HCT116 (cell line): ENCODE results near the gene CDK10. TPM values are rescaled to one million over a fixed set of nuclear protein-coding genes. Genes with fewer than 3 reads are reported as not detected.
A peak's percentile ranks its signal among the peaks of the same experiment; 100 is the strongest.

Experiments
- ATAC-seq: fragments of 200-7000 bp; cut with Tn5 transposase; 2 replicates; pipeline ENCODE4 v1.9.1; 2020; ENCODE audit warnings: mild to moderate bottlenecking, moderate library complexity
- BruUV-seq: library from RNA; stranded (reverse); fragments of 400-500 nt; replicated peaks from 2 replicates; lab custom pipeline; 2021; lab: Mats Ljungman, UMichigan
- CTCF ChIA-PET: fragments of 300-600 bp; sonication (Branson Sonifier 250); formaldehyde crosslinking; loops from one replicate; lab custom pipeline; 2021; ENCODE audit warnings: antibody characterized with exemption; lab: Charles Lee
- POLR2A ChIA-PET: fragments of 300-600, 350-600 bp; sonication (Branson Sonifier 250); formaldehyde crosslinking; loops from one replicate; lab custom pipeline; 2021; ENCODE audit warnings: antibody characterized with exemption; lab: Charles Lee
- RAD21 ChIA-PET, 2 experiments: fragments of 300-600 bp; sonication (Branson Sonifier 250); formaldehyde crosslinking; loops; one replicate each; lab custom pipeline; 2023; ENCODE audit warnings: low total read pairs in 2 of 2; ENCODE audit not compliant: uncharacterized antibody in 2 of 2, unreplicated experiment in 2 of 2, low non-redundant PET in 1 of 2; lab: Charles Lee
- DNase-seq: peaks from one replicate; pipeline ENCODE4 v3.0.0-alpha.2; 2010; ENCODE audit warnings: low read depth, low spot score
- H2AFZ ChIP-seq: fragments of 200-600 bp; shearing (Covaris generic), sonication (generic); 2 replicates; pipeline ENCODE4 v1.6.1; 2017; ENCODE audit warnings: low read depth, mixed run types, mixed read lengths, antibody characterized with exemption, low read length; ENCODE audit not compliant: poor library complexity, severe bottlenecking
- H3K27ac ChIP-seq: 2 replicates; pipeline ENCODE4 v1.5.1; 2012; ENCODE audit warnings: low read depth, low read length
- H3K27me3 ChIP-seq: fragments of 200-600 bp; sonication (generic); 2 replicates; pipeline ENCODE4 v1.6.1; 2016; ENCODE audit warnings: mixed run types, low read length, mixed read lengths; ENCODE audit not compliant: insufficient read depth
- H3K36me3 ChIP-seq, 2 experiments: fragments of 200-500 bp in 1 of 2; fragments of 200-600 bp in 1 of 2; sonication (Bioruptor generic) in 1 of 2; sonication (generic) in 1 of 2; 2 replicates each; pipeline versions ENCODE4 v1.5.1 to v1.6.1; 2014 to 2016; ENCODE audit warnings: low read length in 2 of 2, inconsistent platforms in 1 of 2, mixed read lengths in 1 of 2, mixed run types in 1 of 2; ENCODE audit not compliant: insufficient read depth in 2 of 2, control insufficient read depth in 1 of 2
- H3K4me1 ChIP-seq, 2 experiments: fragments of 200-600 bp in 1 of 2; sonication (generic) in 1 of 2; 2 replicates each; pipeline versions ENCODE4 v1.5.1 to v1.6.1; 2012 to 2017; ENCODE audit warnings: low read length in 2 of 2, inconsistent platforms in 1 of 2, mild to moderate bottlenecking in 1 of 2, mixed read lengths in 1 of 2, mixed run types in 1 of 2, moderate library complexity in 1 of 2; ENCODE audit not compliant: insufficient read depth in 2 of 2, control insufficient read depth in 1 of 2
- H3K4me2 ChIP-seq: fragments of 200-600 bp; sonication (generic); 2 replicates; pipeline ENCODE4 v1.6.1; 2017; ENCODE audit warnings: mixed run types, low read length, mixed read lengths
- H3K4me3 ChIP-seq, 2 experiments: fragments of 200-600 bp in 1 of 2; sonication (generic) in 1 of 2; replicated peaks in 1 of 2; 2 replicates each; pipeline ENCODE4 v1.5.1; 2011 to 2016; ENCODE audit warnings: low read length in 2 of 2, control low read depth in 1 of 2, low read depth in 1 of 2, mild to moderate bottlenecking in 1 of 2, mixed read lengths in 1 of 2, mixed run types in 1 of 2
- H3K79me2 ChIP-seq: fragments of 200-600 bp; sonication (generic); 2 replicates; pipeline ENCODE4 v1.6.1; 2017; ENCODE audit warnings: mild to moderate bottlenecking, mixed run types, low read length, moderate library complexity, mixed read lengths; ENCODE audit not compliant: insufficient read depth
- H3K9ac ChIP-seq: fragments of 200-600 bp; sonication (generic); 2 replicates; pipeline ENCODE4 v1.6.1; 2016; ENCODE audit warnings: low read length, mixed read lengths
- H3K9me2 ChIP-seq: fragments of 200-600 bp; sonication (generic), shearing (Covaris generic); 2 replicates; pipeline ENCODE4 v1.6.1; 2017; ENCODE audit warnings: mixed run types, mild to moderate bottlenecking, moderate library complexity; ENCODE audit not compliant: insufficient read depth
- H3K9me3 ChIP-seq, 2 experiments: fragments of 200-500 bp in 1 of 2; fragments of 200-600 bp in 1 of 2; sonication (Bioruptor generic) in 1 of 2; sonication (generic) in 1 of 2; 2 replicates each; pipeline ENCODE4 v1.6.1; 2014 to 2017; ENCODE audit warnings: low read length in 2 of 2, mixed read lengths in 2 of 2, inconsistent platforms in 1 of 2, low read depth in 1 of 2, mild to moderate bottlenecking in 1 of 2, mixed run types in 1 of 2, moderate library complexity in 1 of 2; ENCODE audit not compliant: control insufficient read depth in 1 of 2, insufficient read depth in 1 of 2
- H4K20me1 ChIP-seq: fragments of 200-600 bp; sonication (generic), shearing (Covaris generic); 2 replicates; pipeline ENCODE4 v1.6.1; 2017; ENCODE audit warnings: mixed run types, mild to moderate bottlenecking, moderate library complexity; ENCODE audit not compliant: insufficient read depth
- EGR1 ChIP-seq: IDR thresholded peaks from 2 replicates; pipeline ENCODE4 v1.6.1; 2012; ENCODE audit warnings: low read depth
- ELF1 ChIP-seq: IDR thresholded peaks from 2 replicates; pipeline ENCODE4 v1.6.1; 2012; ENCODE audit warnings: low read depth, borderline replicate concordance
- EZH2phosphoT487 ChIP-seq: fragments of 200-600 bp; IDR thresholded peaks from 2 replicates; pipeline ENCODE4 v1.6.1; 2018; ENCODE audit warnings: antibody characterized with exemption, borderline replicate concordance
- FOSL1 ChIP-seq: IDR thresholded peaks from 2 replicates; pipeline ENCODE4 v1.6.1; 2012; ENCODE audit warnings: low read depth
- JUND ChIP-seq: IDR thresholded peaks from 2 replicates; pipeline ENCODE4 v1.6.1; 2012
- POLR2A ChIP-seq: IDR thresholded peaks from 2 replicates; pipeline ENCODE4 v1.7.0; 2011; ENCODE audit warnings: borderline replicate concordance; ENCODE audit not compliant: insufficient read depth, insufficient read length; ENCODE audit errors: extremely low read depth
- RAD21 ChIP-seq: IDR thresholded peaks from 2 replicates; pipeline ENCODE4 v1.6.1; 2012; ENCODE audit warnings: low read depth, mild to moderate bottlenecking
- SIN3A ChIP-seq: IDR thresholded peaks from 2 replicates; pipeline ENCODE4 v1.6.1; 2012; ENCODE audit warnings: low read depth
- SP1 ChIP-seq: IDR thresholded peaks from 2 replicates; pipeline ENCODE4 v1.6.1; 2012; ENCODE audit warnings: low read depth
- SRF ChIP-seq: IDR thresholded peaks from 2 replicates; pipeline ENCODE4 v1.6.1; 2012; ENCODE audit warnings: low read depth
- TCF7L2 ChIP-seq: IDR thresholded peaks from 2 replicates; pipeline ENCODE4 v1.7.0; 2011; ENCODE audit warnings: borderline replicate concordance, inconsistent platforms; ENCODE audit not compliant: insufficient read depth, insufficient read length; ENCODE audit errors: extremely low read depth
- ZFX ChIP-seq: fragments of 450-650 bp; IDR thresholded peaks from 2 replicates; pipeline ENCODE4 v1.6.1; 2017
- ZNF274 ChIP-seq: fragments of 200-500 bp; sonication (Bioruptor generic); IDR thresholded peaks from 2 replicates; pipeline ENCODE4 v1.6.1; 2014; ENCODE audit warnings: mild to moderate bottlenecking, low read depth, low read length, inconsistent platforms
- intact Hi-C: fragments of 100-400 bp; cut with micrococcal nuclease; formaldehyde crosslinking; loops from 2 replicates; pipeline ENCODE4 v1.10.0; 2022
- total RNA-seq: library from RNA; stranded (reverse); gene quantifications from one replicate; pipeline ENCODE4 v1.2.1, GENCODE V29; 2021; ENCODE audit not compliant: unreplicated experiment
- TF ChIP-seq, protein P1 (sequence below): IDR thresholded peaks from 2 replicates; pipeline ENCODE4 v1.6.1; 2012; ENCODE audit warnings: low read depth
- TF ChIP-seq, protein P2 (sequence below): IDR thresholded peaks from 2 replicates; pipeline ENCODE4 v1.6.1; 2012

Gene CDK10
- total RNA-seq, 1 experiment from 2014 or later = 165 TPM

DNA sequence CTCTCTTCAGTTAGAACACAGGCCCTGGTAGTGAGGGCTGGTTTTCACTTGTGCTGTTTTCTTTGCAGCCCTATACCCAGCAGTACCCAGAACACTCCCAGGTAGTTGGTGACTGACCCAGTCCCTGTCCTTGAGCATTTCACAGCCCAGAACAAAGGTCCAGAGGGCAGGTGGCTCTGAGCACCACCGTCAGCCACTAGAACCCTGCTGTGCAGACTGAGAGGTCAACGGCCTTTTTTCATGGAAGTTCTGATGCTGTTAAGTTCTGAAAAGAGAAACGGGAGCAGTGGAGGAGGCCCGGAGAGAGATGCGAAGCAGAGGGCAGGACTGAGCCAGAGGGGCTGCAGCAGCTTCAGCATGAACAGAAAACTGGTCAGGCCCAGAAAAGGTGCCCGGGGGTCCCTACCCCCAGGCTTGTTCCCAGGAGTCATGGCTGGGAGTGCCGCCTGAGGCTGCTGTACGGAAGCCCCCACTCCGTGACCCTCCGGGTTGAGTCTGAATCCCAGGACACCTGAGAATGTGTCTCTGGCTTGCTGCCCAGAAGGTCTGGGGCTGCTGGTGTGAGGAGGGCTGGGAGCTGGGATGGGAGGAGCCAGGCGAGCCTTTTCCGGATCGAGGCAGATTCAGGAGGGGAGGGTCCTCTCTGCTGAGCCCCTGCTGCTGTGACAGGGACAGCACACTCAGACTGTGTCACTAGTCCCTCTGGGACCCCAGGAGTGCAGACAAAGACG is 43.5 kb downstream of the CDK10 start:
- RAD21 ChIA-PET = no interaction called here

DNA sequence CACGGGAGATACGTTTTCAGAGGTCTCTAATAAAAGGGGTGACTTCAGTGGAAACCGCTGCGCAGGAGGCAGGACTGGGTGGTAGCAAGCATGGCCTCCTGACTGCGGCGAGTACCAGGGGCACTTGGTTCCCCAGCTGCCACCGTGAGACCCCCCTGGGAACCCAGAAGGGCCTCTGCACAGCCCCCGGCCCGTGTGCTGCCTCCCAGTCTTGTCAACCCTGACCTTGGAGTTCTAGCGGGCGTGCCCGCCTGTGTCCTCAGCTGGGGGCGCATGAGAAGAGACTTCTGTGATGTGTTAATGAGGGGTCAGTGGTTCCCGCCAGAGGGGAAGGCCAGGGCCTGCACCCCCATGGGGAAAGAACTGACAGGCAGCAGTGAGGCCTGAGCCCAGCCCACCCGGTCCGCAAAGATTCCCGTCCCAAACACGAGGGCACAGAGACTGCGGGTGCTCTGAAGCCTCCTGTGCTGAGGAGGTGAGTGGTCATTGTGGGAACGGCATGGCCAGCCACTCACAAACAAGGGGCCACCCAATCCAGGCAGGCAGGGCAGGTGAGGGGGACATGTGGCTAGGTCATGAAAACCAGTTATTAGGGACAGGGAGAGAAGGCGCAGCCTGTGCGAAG is 44.2 kb downstream of the CDK10 start:
- no peak overlapping the region; the same call in 1 of the 2 replicates for H3K27ac ChIP-seq
- H3K79me2 ChIP-seq = peaks cover 8% of the 10 kb centered on the region; the same call in 1 of the 2 replicates
- RAD21 ChIA-PET = no interaction called here
- H3K9me2 ChIP-seq = no peaks in the 10 kb centered on the region
- peaks cover 39 to 56% of the 10 kb centered on the region in 2 experiments for H3K36me3 ChIP-seq
- POLR2A ChIA-PET = no interaction called here
- no TSS peak for BruUV-seq
- DNase-seq = no peak
- H3K4me2 ChIP-seq = no peak overlapping the region
- no peaks in the 10 kb centered on the region for H3K9me3 ChIP-seq
- H4K20me1 ChIP-seq = no peaks in the 10 kb centered on the region
- H3K4me3 ChIP-seq = no peak overlapping the region
- no peaks in the 10 kb centered on the region for H3K27me3 ChIP-seq
- CTCF ChIA-PET = no interaction called here
- H3K9ac ChIP-seq = no peak overlapping the region
- intact Hi-C loops = no loop called here
- no peak overlapping the region for H2AFZ ChIP-seq
- peak; percentile 9; the same call in 1 of the 2 replicates for ATAC-seq
- H3K4me1 ChIP-seq = no peaks in the 10 kb centered on the region
- TF ChIP-seq ZFX (no peak), EZH2phosphoT487 (no peak), SRF (no peak), SP1 (no peak), FOSL1 (no peak), ELF1 (no peak), JUND (no peak), RAD21 (no peak), SIN3A (no peak)
- TF ChIP-seq, protein P1, sequence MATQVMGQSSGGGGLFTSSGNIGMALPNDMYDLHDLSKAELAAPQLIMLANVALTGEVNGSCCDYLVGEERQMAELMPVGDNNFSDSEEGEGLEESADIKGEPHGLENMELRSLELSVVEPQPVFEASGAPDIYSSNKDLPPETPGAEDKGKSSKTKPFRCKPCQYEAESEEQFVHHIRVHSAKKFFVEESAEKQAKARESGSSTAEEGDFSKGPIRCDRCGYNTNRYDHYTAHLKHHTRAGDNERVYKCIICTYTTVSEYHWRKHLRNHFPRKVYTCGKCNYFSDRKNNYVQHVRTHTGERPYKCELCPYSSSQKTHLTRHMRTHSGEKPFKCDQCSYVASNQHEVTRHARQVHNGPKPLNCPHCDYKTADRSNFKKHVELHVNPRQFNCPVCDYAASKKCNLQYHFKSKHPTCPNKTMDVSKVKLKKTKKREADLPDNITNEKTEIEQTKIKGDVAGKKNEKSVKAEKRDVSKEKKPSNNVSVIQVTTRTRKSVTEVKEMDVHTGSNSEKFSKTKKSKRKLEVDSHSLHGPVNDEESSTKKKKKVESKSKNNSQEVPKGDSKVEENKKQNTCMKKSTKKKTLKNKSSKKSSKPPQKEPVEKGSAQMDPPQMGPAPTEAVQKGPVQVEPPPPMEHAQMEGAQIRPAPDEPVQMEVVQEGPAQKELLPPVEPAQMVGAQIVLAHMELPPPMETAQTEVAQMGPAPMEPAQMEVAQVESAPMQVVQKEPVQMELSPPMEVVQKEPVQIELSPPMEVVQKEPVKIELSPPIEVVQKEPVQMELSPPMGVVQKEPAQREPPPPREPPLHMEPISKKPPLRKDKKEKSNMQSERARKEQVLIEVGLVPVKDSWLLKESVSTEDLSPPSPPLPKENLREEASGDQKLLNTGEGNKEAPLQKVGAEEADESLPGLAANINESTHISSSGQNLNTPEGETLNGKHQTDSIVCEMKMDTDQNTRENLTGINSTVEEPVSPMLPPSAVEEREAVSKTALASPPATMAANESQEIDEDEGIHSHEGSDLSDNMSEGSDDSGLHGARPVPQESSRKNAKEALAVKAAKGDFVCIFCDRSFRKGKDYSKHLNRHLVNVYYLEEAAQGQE = no peak

More for the DNA sequence above, 43.5 kb downstream of the CDK10 start:
- DNase-seq (no peak), ATAC-seq (no peak)
- TF ChIP-seq POLR2A (no peak), SRF (no peak), SP1 (no peak), EGR1 (no peak), TCF7L2 (no peak), ZNF274 (no peak), ZFX (no peak)
- TF ChIP-seq, protein P2, sequence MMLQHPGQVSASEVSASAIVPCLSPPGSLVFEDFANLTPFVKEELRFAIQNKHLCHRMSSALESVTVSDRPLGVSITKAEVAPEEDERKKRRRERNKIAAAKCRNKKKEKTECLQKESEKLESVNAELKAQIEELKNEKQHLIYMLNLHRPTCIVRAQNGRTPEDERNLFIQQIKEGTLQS = no peak
- ChIA-PET POLR2A (no interaction called here), CTCF (no interaction called here)
- no peak overlapping the region for H2AFZ ChIP-seq
- no peak overlapping the region for H3K4me3 ChIP-seq
- H3K27me3 ChIP-seq = no peaks in the 10 kb centered on the region
- no peaks in the 10 kb centered on the region for H3K4me1 ChIP-seq
- H3K9me3 ChIP-seq = no peaks in the 10 kb centered on the region
- no peak overlapping the region for H3K9ac ChIP-seq
- no peaks in the 10 kb centered on the region for H3K9me2 ChIP-seq
- no peaks in the 10 kb centered on the region for H4K20me1 ChIP-seq
- no TSS peak for BruUV-seq
- intact Hi-C loops = no loop called here
- peaks cover 36 to 49% of the 10 kb centered on the region in 2 experiments for H3K36me3 ChIP-seq
- H3K27ac ChIP-seq = no peak overlapping the region
- peaks cover 8% of the 10 kb centered on the region; the same call in 1 of the 2 replicates for H3K79me2 ChIP-seq
- no peak overlapping the region for H3K4me2 ChIP-seq
